GM10266 (cell line): ENCODE data around the gene OSM.

Experiments used
- DNase-seq: peaks from one replicate; pipeline ENCODE4 v3.0.0; 2012; ENCODE audit errors: extremely low spot score
- CTCF ChIP-seq: IDR thresholded peaks from 2 replicates; pipeline ENCODE4 v1.5.1; 2012; ENCODE audit warnings: mild to moderate bottlenecking, low read depth; ENCODE audit not compliant: control insufficient read depth, insufficient read depth; ENCODE audit errors: missing control alignments

OSM gene

GRCh38 chr22:30266445-30267381 is at the start of gene OSM:
TSS of gene OSM (minus strand) at chr22:30266851. CDS start at chr22:30266799, 52 bp downstream.
- no peak for DNase-seq

GRCh38 chr22:30315962-30316576 is 49.4 kb upstream of the OSM start:
- TF ChIP-seq CTCF: no peak
- DNase-seq: no peak

More at GRCh38 chr22:30266445-30267381, at the start of gene OSM:
- no peak for TF ChIP-seq CTCF

GRCh38 chr22:30314915-30315314 is 48.3 kb upstream of the OSM start:
- DNase-seq: peak; percentile 47
- TF ChIP-seq CTCF: no peak

GRCh38 chr22:30313527-30314363 is 47.1 kb upstream of the OSM start:
- no peak for TF ChIP-seq CTCF
- DNase-seq: no peak

- no peak for TF ChIP-seq CTCF
- no peak for DNase-seq
These were observed 45.4 kb upstream of the OSM start for GRCh38 chr22:30312053-30312452.

- no peak for TF ChIP-seq CTCF
- DNase-seq: no peak
These were observed 44.5 kb upstream of the OSM start for GRCh38 chr22:30310881-30311771.
